PFSK-1 (cell line): Measurements from ENCODE around the gene TFRC.

Experiments used
- FOXP2 ChIP-seq: optimal IDR thresholded peaks from 2 replicates; pipeline ENCODE3; 2011; ENCODE audit warnings: borderline replicate concordance, control low read depth, inconsistent platforms; ENCODE audit not compliant: insufficient read depth; ENCODE audit errors: extremely low read length, extremely low read depth
- POLR2AphosphoS5 ChIP-seq: IDR thresholded peaks from 2 replicates; pipeline ENCODE4 v1.6.1; 2012; ENCODE audit warnings: low read depth, mild to moderate bottlenecking, control low read depth, low read length, moderate library complexity
- SIN3A ChIP-seq: IDR thresholded peaks from 2 replicates; pipeline ENCODE4 v1.6.1; 2012; ENCODE audit warnings: mild to moderate bottlenecking, low read length, moderate library complexity, borderline replicate concordance; ENCODE audit not compliant: insufficient read depth
- TAF1 ChIP-seq: IDR thresholded peaks from 2 replicates; pipeline ENCODE4 v1.6.1; 2012; ENCODE audit warnings: low read length, control low read depth, borderline replicate concordance; ENCODE audit not compliant: insufficient read depth
- TF ChIP-seq, protein P1 (sequence below), 2 experiments: IDR thresholded peaks; 2 replicates each; pipeline versions ENCODE4 v1.6.1 to v1.8.0; 2011 to 2012; ENCODE audit warnings: low read depth in 2 of 2, low read length in 2 of 2, control low read depth in 1 of 2, inconsistent platforms in 1 of 2, mild to moderate bottlenecking in 1 of 2, moderate library complexity in 1 of 2; ENCODE audit not compliant: insufficient read depth in 1 of 2

The TFRC gene

DNA sequence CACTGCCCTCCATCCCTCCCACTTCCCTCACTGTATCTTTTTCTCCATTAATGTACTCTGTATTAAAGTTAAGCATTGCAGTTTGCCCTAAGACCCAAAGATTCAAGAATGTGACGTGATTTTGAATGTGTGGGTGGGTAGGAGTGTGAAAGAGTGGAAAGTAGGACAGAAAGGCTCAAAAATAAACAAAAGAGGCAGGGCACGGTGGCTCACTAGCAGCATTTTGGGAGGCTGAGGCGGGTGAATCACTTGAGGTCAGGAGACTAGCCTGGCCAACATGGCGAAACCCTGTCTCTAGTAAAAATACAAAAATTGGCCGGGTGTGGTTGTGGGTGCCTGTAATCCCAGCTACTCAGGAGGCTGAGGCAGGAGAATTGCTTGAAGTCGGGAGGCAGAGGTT lies 18.4 kb downstream of the TFRC start:
- no peak for TF ChIP-seq FOXP2
- TF ChIP-seq, protein P1, sequence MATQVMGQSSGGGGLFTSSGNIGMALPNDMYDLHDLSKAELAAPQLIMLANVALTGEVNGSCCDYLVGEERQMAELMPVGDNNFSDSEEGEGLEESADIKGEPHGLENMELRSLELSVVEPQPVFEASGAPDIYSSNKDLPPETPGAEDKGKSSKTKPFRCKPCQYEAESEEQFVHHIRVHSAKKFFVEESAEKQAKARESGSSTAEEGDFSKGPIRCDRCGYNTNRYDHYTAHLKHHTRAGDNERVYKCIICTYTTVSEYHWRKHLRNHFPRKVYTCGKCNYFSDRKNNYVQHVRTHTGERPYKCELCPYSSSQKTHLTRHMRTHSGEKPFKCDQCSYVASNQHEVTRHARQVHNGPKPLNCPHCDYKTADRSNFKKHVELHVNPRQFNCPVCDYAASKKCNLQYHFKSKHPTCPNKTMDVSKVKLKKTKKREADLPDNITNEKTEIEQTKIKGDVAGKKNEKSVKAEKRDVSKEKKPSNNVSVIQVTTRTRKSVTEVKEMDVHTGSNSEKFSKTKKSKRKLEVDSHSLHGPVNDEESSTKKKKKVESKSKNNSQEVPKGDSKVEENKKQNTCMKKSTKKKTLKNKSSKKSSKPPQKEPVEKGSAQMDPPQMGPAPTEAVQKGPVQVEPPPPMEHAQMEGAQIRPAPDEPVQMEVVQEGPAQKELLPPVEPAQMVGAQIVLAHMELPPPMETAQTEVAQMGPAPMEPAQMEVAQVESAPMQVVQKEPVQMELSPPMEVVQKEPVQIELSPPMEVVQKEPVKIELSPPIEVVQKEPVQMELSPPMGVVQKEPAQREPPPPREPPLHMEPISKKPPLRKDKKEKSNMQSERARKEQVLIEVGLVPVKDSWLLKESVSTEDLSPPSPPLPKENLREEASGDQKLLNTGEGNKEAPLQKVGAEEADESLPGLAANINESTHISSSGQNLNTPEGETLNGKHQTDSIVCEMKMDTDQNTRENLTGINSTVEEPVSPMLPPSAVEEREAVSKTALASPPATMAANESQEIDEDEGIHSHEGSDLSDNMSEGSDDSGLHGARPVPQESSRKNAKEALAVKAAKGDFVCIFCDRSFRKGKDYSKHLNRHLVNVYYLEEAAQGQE (IDR thresholded peaks at IDR 0.05; ENCODE audit: insufficient read depth in 1 of 2, low read depth in 2 of 2, low read length in 2 of 2): no peak
- no peak for TF ChIP-seq TAF1
- TF ChIP-seq POLR2AphosphoS5: no peak
- no peak for TF ChIP-seq SIN3A

DNA sequence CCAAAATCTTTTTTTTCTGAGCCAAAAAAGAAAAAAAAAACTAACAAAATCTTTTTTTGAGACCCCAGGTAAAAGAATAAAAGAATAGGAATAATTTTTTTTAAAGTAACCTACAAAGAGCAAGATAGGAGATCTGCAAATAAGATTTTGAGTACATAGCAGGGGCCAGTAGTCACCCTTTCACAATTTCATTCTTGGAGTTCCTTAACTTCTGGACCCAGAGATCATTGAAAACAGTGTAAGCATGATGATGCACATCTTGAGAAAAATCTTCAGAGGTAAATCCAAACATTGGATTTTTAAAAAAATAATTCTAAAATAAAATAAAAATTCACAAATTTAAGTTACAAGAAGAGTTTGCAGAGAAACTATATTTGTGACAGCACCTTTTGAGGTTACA lies 18.8 kb downstream of the TFRC start:
- TF ChIP-seq SIN3A (no peak), TAF1 (no peak), FOXP2 (no peak), POLR2AphosphoS5 (no peak)
- TF ChIP-seq, protein P1 (IDR thresholded peaks at IDR 0.05; ENCODE audit: insufficient read depth in 1 of 2, low read depth in 2 of 2, low read length in 2 of 2): no peak

DNA sequence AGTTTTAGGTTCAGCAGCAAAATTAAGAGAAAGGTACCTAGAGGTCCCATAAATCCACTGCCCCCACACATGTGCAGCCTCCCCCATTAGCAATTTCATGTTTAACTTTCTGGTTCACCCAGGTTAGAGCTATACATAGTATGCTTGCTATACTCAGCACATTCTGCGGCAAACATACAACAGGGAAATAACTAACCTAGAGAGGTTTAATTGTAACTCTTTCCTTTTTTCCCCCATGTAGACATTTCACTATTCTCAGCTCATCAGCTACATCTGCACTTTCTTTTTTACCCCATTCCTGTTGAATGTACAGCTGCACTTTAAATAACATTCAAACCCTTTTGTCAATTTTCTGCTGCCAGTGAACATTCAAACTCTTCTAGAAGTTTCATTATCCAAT lies 21.1 kb downstream of the TFRC start:
- TF ChIP-seq TAF1 (no peak), POLR2AphosphoS5 (no peak), FOXP2 (no peak)

DNA sequence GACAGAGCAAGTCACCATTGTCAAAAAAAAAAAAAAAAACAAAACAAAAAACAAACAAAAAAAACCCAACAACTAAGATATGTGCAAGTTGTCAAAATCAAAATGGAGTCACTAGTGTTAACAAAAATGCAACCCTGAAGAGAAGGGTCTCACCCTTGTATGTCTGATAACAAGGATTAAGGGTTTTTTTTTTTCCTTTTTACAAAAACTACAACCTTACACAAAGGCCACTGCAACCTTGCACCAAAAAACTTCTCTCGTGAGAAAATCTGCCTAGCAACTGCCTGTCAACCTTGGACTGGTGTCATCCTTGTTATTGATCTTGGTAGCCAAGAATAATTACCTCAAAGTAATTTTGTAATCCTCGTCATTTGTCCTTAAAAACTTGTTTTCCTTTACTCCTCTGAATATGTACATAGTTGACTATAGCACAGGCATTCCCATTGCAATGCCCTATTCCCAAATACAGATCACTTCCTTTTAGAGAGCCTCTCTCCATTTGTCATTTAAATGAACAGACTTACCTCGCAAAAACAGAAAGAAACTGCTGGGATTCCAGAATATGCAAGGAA lies 24.0 kb downstream of the TFRC start:
- no peak for TF ChIP-seq SIN3A
- TF ChIP-seq, protein P1 (IDR thresholded peaks at IDR 0.05; ENCODE audit: insufficient read depth in 1 of 2, low read depth in 2 of 2, low read length in 2 of 2): no peak
- TF ChIP-seq FOXP2: no peak
- TF ChIP-seq POLR2AphosphoS5: no peak
- no peak for TF ChIP-seq TAF1

DNA sequence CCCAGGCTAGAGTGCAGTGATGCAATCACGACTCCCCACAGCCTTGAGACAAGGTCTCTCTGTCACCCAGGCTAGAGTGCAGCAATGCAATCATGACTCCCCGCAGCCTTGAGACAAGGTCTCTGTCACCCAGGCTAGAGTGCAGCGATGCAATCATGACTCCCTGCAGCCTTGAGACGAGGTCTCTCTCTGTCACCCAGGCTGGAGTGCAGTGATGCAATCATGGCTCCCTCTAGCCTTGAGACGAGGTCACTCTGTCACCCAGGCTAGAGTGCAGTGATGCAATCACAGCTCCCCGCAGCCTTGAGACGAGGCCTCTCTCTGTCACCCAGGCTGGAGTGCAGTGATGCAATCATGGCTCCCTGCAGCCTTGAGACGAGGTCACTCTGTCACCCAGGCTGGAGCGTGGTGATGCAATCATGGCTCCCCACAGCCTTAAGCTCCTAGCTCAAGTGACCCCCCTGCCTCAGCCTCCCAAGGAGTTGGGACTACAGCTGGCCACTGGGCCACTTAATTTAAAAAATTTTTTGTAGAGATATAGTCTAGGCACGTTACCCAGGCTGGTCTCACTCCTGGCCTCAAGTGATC lies 26.1 kb downstream of the TFRC start:
- no peak for TF ChIP-seq FOXP2
- TF ChIP-seq, protein P1 (IDR thresholded peaks at IDR 0.05; ENCODE audit: insufficient read depth in 1 of 2, low read depth in 2 of 2, low read length in 2 of 2): no peak
- no peak for TF ChIP-seq SIN3A
- TF ChIP-seq TAF1: no peak
- TF ChIP-seq POLR2AphosphoS5: no peak
